ENCODE measurements around the gene SHISA5.
"Not testable (repeated sequence)": the region's sequence is repeated elsewhere in the genome, so short reads cannot be mapped to it uniquely, and the experiment has no call there.

The SHISA5 gene, protein sequence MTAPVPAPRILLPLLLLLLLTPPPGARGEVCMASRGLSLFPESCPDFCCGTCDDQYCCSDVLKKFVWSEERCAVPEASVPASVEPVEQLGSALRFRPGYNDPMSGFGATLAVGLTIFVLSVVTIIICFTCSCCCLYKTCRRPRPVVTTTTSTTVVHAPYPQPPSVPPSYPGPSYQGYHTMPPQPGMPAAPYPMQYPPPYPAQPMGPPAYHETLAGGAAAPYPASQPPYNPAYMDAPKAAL

DNA sequence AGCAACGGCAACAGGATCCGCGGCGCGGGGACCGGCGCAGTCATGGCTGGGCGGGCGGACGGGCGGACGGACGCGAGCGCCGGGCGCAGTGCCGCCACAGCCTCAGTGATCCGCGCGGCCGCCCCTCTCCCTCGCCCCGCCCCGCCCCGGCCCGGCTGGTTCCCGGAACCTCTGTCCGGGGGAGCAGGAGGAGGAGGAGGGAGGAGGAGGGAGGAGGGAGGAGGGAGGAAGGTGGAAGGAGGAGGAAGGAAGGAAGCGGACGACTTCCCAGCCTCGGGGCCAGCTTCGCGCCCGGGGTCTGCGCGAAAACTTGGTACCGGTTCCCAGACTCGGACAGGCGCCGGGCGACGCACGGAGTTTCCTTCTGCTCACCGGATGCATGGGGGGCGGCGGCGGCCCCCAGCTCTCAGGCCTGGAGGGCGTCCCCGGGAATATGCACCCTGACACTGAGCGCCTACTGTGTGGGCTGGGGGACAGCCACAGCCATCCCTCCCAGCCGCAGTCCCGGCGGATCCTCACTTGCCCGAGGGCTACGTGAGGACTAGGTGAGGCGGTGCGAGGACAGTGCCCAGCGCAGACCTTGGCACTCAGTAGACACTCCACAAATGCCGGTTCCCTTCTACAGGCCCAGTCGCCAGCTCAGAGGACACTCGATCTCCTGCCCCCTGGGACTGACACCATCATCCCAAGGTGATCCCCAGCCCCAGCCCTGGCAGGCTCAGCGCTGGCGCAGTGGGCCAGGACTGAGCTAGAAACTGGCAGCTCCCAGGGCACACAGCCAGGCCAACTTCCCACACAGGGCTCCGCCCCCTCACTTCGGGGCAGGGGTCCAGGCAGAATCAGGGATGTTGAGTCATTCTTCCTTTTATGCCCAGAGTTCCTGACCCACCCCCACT lies at the start of gene SHISA5:
Gene SHISA5, minus strand, starts transcription at position 124 of the 896 bp plus-strand sequence. Its CDS starts 80 bp downstream, at position 44.
- peak in 1 of 2 experiments; percentile 15 for DNase-seq

GRCh38 chr3:48553361-48553760 lies 49.4 kb upstream of the SHISA5 start:
- no peak for DNase-seq

DNA sequence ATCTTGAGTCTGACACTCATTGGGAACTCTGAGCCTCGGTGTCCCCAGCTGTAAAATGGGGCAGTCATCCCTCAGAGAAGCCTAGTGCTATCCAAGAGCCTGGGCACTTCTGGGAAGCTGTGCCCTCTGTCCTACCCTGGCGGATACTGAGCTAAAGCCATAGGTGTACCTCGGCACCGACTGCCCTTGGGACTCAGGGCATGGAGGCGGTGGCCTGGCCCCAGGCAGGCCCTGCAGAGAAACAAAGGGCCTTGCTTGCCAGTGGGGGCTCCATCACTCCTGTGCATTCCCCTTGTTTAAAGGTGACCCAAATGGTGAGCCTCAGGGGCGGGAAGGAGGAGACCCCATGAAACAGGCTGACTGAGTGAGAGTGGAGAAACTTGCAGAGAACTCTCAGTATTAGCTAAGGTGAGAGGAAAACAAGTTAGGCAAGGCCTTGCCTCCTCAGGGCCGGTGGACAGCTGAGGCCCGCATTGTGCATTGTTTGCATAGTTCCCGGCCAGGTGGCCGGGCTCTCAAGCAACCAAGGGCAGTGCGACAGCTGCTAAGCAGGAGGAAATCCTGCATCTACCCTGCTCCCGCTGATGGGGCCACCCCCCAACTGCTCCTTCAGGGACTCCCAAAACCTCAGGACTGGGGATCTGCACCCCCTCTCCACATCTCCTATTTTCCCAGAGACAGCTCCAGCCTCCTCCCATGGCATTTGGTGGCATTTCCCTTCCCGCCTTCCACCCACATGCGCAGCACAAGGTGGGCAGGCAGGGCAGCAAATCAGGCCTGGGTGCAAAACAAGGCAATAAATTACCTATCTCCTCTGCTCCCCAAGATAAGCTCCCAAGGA lies 48.4 kb upstream of the SHISA5 start:
- no peak for DNase-seq

- DNase-seq: not testable (repeated sequence)
Observed at GRCh38 chr3:48551651-48552050, 47.7 kb upstream of the SHISA5 start.

GRCh38 chr3:48548729-48549705 lies 45.0 kb upstream of the SHISA5 start:
- peak in 1 of 2 experiments; percentile 65 for DNase-seq

- DNase-seq: no peak
Observed at GRCh38 chr3:48548126-48548525, 44.2 kb upstream of the SHISA5 start.

GRCh38 chr3:48546203-48546829 lies 42.3 kb upstream of the SHISA5 start:
- DNase-seq: no peak

- DNase-seq: no peak
Observed at GRCh38 chr3:48544141-48544540, 40.2 kb upstream of the SHISA5 start.

DNA sequence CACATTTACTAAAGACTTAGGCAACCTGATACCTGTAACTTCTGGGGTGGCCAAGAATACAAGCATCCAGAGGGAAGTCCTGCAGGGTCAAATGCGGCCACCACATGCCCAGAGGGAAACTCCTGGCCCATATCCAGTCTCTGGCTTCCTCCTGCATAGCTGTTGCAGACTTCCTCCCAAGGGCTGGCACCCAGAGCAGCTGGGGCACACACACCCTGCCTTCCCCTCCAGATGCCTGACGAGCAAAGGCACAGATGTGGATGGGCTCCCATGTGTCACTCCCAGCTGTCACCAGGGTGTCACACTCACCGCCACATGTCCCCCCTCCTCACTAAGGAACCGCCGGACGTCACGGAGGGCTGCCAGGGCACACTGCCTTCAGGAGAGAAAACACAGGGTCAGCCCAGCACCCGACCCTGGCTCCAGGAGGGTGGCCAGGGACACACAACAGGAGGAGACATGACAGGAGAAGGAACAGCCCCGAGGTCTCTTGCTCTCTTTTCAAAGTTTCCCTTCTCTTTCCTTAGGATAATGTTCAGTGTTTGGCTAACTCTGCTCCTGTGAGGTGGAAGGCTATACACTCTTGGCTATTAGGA lies 39.4 kb upstream of the SHISA5 start:
- no peak for DNase-seq

DNA sequence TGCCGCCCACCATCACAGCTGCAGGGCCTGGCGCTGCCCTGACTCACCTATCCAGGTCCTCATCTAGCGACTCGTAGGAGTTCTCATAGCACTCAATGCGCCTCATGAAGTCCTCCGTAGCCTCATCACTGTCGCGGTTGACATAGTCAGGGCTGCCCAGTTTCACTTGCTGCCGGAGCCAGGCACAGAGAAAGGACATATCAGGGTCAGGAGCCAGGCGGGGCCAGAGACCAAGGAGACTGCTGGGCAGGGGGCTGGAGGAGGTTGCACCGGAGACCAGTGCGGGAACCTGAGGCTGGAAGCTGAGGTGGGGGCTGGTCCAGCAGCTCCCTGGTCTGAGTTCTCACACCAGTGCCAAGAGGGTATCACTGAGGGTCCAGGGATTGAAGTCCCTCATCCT lies 34.5 kb upstream of the SHISA5 start:
- DNase-seq: no peak

DNA sequence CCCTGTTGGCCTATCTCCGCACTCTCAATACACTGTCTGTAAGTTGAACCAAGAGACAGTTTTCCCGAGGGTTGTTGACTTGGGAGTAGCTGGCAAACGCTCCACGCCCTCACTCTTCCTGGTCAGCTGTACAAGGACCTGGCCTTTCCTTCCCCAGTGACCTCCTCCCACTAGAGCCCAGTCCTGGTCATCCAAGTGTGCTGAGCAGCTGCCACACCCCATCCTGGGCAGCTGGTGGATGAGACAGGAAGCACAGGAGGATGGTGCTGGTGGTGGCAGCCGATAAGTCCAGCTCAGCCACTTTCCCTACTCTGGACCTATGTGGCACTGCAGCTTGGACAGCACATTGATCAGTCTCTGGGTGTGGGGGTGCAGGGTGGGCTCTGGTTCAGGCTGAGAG lies 32.8 kb upstream of the SHISA5 start:
- DNase-seq: no peak

GRCh38 chr3:48536116-48536515 lies 32.1 kb upstream of the SHISA5 start:
- no peak for DNase-seq

DNA sequence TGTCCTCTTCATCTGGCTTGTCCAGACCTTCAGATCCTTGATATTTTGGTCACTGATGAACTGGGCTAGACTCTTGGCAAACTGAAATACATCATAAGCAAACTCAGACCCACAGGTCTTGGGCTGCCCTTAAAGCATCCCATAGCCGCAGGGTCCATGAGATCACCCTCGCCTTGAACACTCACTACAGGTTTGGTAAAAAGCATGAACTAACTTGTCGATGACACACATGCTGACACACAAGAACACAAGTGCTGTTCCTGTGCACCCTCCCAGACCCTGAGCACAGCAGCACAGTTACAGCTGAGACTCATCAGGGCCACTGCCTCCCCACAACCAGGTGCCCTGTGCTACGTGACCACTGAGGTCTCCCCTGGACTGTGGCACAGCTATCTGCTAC lies 31.6 kb upstream of the SHISA5 start:
- no peak for DNase-seq

- no peak for DNase-seq
Observed at GRCh38 chr3:48532977-48533337, 29.0 kb upstream of the SHISA5 start.

DNA sequence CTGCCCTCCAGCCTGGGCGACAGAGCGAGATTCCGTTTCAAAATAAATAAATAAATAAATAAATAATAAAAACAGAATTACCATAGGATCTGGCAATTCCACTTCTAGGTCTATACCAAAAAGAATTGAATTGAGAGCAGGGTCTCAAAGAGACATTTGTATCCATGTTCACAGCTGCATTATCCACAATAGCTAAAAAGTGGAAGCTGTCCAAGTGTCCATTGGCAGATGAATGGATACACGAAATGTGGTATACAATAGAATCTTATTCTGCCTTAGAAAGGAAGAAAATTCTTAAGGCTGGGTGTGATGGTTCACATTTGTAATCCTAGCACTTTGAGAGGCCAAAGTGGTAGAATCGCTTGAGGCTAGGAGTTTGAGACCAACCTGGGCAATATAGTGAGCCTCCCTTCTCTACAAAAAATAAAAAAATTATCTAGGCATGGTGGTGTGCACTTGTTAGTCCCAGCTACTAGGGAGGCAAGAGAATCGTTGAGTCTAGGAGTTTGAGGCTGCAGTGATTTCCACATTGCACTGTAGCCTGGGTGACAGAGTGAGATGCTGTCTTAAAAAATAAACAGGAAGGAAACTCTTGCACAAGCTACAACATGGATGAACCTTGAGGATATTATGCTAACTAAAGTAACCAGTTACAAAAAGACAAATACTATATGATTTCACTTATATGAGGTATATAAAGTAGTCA lies 28.4 kb upstream of the SHISA5 start:
- DNase-seq: no peak

- DNase-seq: not testable (repeated sequence)
Observed at GRCh38 chr3:48530701-48531100, 26.7 kb upstream of the SHISA5 start.

DNA sequence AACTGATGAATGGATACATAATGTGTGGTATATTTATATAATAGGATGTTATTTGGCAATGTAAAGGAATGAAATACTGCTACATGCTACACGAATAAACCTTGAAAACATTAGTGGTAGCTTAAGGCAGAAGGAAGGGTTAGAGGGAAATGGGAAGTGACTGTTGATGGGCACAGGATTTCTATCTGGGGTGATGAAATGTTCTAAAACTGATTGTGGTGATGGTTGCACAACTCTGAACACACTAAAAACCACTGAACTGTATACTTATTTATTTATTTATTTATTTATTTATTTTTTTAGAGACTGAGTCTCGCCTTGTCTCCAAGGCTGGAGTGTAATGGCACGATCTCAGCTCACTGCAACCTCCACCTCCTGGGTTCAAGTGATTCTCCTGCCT lies 24.8 kb upstream of the SHISA5 start:
- DNase-seq: no peak

- DNase-seq: no peak
Observed at GRCh38 chr3:48528048-48528447, 24.1 kb upstream of the SHISA5 start.

DNA sequence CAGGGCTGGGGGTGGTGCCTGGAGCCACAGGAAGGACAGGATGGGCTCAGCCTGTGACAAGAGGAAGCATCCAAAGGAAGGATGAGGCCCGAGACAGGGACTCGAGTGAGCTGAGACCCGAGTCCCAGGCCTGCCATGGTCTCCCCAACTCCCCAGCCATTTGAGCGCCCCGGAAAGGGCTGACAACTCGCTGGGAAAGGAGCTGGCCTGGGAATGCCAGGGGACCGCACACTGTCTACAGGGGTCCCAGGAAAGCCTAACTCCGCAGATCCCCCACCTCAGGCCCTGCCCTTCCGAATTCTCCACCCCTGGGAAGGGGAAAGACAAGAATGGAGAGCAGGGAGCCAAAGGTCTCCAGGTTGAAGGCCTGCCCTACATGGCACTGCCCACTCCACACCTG lies 21.0 kb upstream of the SHISA5 start:
- no peak for DNase-seq

DNA sequence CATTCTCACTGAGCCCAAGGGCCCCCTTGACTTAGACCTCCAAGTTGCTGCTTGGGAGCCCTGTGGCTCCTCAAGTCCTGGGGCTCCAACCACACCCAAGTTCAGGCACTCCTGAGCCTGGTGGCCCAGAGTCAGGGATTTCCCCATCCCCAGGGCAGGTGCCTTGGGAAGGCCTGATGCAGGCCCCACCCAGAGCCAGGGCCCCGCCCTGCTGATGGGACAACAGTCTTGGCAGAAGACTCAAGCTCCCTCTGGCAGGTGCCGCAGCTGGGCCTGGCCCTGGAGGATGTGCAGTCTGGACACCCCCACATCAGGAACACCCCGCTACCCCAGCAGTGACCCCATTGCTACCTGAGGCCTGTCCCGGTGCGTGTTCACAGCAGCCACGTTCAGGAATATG lies 17.7 kb upstream of the SHISA5 start:
- no peak for DNase-seq

GRCh38 chr3:48519277-48519643 lies 15.3 kb upstream of the SHISA5 start:
- DNase-seq: no peak
